Fibroblast of pulmonary artery (primary cell): ENCODE results near the gene GALNT13.

Experiments used
- DNase-seq: peaks from one replicate; pipeline ENCODE4 v3.0.0-alpha.2; 2010; ENCODE audit warnings: low read depth
- H3K4me3 ChIP-seq: replicated peaks from 2 replicates; pipeline ENCODE4 v1.5.1; 2011; ENCODE audit warnings: low read depth, mild to moderate bottlenecking, control low read depth, low read length, moderate library complexity
- CTCF ChIP-seq: IDR thresholded peaks from 2 replicates; pipeline ENCODE4 v1.5.1; 2011; ENCODE audit warnings: mild to moderate bottlenecking, control low read depth, low read length, inconsistent platforms; ENCODE audit errors: missing control alignments

The GALNT13 gene

GRCh38 chr2:154240316-154240715, 368.6 kb downstream of the GALNT13 start:
- DNase-seq: no peak
- no peak overlapping the region for H3K4me3 ChIP-seq
- TF ChIP-seq CTCF: no peak

- DNase-seq: no peak
- no peak overlapping the region for H3K4me3 ChIP-seq
- no peak for TF ChIP-seq CTCF
These were observed 369.2 kb downstream of the GALNT13 start for GRCh38 chr2:154240921-154241379.

- TF ChIP-seq CTCF: no peak
- no peak for DNase-seq
- no peak overlapping the region for H3K4me3 ChIP-seq
These were observed 371.0 kb downstream of the GALNT13 start for GRCh38 chr2:154242687-154243086.

GRCh38 chr2:154243685-154244084, 372.0 kb downstream of the GALNT13 start:
- no peak overlapping the region for H3K4me3 ChIP-seq
- no peak for DNase-seq
- TF ChIP-seq CTCF: no peak

- no peak for TF ChIP-seq CTCF
- DNase-seq: no peak
- no peak overlapping the region for H3K4me3 ChIP-seq
These were observed 373.2 kb downstream of the GALNT13 start for GRCh38 chr2:154244932-154245331.

GRCh38 chr2:154247503-154247902, 375.8 kb downstream of the GALNT13 start:
- no peak overlapping the region for H3K4me3 ChIP-seq
- no peak for DNase-seq
- no peak for TF ChIP-seq CTCF

- no peak overlapping the region for H3K4me3 ChIP-seq
- no peak for DNase-seq
- no peak for TF ChIP-seq CTCF
These were observed 384.4 kb downstream of the GALNT13 start for GRCh38 chr2:154256136-154256535.
